EH (cell line): ENCODE data around the gene CDH23.

Source experiments
- DNase-seq: peaks from one replicate; pipeline ENCODE4 v3.0.0-alpha.2; 2015; ENCODE audit warnings: low read depth

CDH23 gene

DNA sequence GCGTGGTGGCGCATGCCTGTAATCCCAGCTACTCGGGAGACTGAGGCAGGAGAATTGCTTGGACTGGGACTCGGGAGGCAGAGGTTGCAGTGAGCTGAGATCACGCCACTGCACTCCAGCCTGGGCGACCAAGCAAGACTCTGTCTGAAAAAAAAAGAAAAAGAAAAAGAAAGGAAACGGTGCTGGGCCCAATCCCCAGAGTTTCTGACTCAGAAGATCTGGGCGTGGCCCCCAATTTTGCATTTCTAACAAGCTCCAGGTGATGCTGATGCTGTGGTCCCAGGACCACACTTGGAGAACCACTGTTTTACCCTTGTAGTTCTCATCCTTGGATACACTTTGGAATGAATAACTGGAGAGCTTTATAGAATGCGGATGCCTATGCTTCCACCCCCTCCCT lies 243.9 kb downstream of the CDH23 start:
- DNase-seq = no peak

DNA sequence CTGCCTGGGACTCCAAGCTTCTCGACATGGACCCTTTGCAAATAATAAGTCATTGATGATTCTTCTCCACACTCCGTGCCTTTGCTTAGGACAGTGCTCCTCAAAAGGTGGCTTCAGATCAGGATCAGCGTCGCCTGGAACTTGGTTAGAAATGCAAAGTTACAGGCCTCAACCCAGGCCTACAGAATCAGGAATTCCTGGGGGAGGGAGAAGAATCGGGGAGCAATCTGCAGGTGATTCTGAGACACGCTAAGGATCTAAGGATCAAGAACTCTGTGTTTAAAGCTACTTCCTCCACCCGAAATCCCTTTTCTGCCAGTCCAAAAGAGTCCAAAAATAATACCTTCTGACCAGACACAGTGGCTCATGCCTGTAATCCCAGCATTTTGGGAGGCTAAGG lies 244.7 kb downstream of the CDH23 start:
- DNase-seq = no peak

DNA sequence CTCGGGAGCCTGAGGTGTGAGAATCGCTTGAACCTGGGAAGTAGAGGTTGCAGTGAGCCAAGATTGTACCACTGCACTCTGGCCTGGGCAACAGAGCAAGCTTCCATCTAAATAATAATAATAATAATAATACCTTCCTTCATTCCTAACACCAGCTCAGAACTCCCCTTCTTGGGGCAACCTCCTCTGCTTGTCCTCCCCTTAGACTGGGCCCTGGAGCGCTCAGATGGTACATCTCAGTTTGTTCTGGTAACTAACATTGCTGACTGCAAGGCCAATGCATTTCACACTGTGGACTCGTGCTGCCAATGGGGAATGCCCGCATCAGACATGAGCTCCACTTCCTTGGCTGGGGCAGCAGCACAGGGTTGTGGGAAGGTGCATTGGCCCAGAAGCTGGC lies 245.3 kb downstream of the CDH23 start:
- DNase-seq = no peak

DNA sequence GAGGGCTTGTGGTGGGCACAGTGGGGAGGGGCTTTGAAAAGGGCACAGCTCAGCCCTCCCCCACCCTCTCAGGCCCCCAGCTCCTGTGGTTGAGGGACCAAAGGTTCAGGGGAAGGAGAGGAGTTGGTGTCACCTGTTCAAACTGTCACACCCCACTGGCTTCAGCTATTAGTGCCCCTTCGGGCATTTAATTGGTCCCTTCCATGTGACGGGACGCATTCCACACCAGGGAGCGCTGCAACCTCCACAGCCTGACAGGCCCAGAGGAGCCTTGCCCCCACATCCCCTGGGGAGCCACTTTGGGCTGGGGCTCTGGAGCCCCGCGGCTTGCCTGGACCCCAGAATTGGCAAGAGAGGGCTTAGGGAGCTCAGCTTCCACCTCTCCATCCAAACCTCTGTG lies 247.2 kb downstream of the CDH23 start:
- no peak for DNase-seq

DNA sequence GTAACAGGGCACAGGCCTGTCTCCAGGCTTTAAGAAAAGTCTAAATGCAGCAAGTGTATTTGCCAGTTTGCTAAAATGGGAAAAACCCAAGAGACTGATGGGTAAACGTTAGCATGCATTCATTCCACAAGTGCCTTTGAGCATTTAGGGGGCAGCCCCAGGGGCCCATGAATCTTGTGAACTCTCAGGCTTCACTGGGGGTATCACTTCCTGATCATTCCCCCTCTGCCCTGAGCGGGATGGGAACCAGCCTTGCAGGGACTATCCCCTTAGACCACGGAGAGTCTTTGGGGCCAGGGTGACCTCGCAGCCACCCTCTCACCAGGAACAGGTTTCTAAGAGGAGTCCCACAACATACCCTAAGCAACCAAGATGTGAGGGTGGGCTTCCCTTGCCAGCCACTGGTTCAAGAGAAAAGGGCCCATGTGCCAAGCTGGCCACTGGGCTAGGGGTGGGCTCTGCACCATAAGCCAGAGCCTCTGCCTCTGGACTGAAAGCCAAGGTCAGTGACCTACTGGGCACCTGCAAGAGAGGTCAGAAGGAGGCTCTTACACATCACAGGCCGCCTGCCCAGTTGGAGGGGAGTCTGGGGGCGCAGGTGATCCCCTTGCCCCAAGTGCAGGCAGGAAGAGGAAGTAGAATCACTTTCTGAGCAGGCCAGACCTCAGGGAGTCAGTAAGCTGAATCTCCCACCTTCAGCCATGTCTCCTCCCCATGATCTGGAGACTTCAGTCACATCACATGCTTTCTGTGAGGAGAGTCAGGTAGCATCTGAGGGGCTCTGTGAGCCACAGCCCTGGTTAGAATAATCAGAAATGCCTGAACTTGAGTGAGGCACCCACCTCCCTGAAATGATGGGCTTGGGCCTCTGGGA lies 247.8 kb downstream of the CDH23 start:
- DNase-seq = no peak

DNA sequence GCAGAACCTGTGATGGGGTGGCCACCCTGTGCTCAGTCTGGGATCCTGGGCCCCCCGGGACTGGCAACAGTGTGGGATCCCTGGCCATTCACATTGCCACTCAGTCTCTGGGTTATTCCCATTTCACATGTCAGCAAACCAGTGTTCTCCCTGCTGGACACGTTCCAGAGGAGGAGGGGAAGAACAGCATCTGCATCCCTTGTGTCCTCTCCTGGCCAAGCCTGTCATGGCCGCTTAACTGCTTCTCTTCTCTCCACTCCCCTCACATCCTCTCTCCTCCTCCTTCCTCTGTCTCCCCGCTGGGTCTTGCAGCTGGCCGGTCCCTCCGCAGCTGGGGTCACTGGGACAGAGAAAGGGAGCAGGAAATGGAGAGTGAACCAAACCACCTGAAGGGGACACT lies 248.5 kb downstream of the CDH23 start:
- DNase-seq = no peak

DNA sequence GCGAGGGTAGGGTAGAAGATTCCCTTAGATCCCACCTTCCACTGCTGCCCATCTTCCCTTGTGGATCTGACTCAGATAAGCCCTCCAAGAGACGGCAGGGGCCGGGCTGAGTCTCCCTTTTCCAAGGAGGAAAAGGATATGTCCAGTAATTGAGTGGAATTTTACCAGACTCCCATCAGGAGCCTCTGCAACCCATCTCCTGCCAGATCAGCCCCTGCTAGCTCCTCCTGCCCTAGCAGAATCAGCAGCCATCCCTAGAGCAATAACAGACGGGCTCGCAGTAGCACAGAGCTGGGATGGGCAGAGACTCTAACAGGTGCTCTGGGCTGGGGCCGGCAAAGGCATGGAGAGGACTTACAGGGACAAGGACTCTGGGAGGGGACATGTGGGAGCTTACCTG lies 249.3 kb downstream of the CDH23 start:
- no peak for DNase-seq

DNA sequence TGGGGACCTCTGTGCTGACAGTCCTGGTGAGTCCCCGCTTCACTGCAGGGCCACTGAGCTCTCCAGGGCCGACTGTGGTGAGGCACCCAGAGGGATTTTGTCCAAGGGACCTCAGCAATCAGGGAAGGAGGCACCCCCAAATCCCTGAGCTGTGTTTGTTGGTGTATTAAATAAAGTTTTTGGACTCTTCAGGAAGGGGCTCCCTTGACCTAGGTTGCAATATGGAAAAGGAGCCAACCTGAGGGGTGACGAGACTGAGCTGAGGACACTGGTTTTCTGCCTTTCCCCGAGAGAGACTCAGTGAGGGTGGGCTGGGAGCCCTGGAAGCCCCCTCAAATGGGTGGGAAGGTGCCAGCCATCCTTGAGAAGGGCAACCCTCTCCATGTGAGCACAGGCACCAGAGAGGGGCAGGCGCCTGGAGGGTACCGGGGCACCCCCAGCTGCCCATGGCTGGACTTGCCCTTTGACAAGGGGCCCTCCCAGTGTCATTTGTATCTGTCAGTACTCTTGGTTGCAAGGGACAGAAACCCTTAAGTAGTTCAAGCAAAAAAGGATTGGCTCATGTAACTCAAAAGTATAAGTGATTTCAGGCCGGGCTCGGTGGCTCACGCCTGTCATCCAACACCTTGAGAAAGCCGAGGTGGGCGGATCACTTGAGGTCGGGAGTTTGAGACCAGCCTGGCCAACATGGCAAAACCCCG lies 250.0 kb downstream of the CDH23 start:
- DNase-seq = no peak

DNA sequence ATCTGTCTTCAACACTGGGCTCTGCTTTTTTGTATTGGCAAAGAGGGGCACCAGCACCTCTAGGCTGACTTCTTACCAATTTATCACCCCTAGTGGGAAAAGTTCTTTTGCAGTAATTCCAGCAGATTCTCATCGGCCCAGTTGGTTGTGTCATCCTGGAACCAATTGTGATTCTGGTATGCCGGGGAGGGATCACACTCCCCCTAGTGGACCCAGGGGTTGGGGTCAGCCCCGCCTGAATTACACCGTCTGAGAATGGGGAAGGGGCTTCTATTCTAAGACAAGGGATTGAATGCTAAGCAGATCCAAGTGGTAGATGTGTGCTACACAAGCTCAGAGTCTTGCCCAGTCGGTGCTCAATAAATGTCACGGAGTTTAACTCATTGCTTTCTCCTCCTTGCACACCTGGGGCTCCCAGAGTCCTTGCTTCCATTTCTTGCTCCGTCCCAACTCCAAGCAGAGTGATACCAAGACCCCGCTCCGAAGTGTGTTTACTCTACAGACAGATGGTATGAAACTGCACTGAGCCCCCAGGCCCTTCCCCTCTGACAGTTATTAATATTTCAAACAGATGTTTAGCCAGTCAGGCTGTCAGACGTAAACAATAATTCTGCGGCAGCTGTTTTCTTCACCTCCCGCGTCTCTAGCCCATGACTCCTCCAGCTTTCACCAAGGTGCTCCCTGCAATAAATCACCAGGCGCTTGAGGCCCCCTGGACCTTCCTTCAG lies 251.0 kb downstream of the CDH23 start:
- DNase-seq = peak; percentile 6

DNA sequence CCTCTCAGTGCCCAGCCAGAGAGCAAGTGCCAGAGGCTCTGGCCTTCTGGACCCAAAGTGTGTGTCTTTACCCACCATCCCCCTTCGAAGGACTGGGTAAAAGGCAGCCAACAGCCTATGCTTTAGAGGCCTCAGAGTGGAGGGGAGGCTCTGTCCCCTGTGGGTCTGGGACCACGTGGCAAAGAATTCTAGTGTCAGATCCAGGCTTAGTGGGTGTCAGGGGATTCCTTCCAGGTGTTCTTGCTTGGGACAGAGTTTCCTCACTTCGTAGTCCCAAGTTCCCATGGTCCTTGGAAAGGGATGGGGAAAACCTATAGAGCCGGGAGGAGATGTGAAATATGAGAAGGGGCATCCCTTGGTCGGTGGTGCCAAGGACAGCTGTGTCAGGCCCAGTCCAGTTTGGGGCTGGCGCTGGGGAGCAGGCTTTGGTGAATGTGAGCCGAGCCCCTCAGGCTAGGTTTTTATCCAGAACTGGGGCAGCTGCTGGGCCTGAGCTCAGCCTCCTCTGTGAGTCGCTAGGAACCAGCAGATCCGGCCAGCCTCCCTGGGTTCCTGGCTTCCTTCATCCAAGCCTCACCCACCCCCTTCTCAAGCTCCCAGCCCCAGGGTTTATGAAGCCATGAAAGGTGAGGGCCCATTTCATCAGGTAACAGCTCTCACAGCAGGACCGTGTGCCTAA lies 251.7 kb downstream of the CDH23 start:
- DNase-seq = no peak

DNA sequence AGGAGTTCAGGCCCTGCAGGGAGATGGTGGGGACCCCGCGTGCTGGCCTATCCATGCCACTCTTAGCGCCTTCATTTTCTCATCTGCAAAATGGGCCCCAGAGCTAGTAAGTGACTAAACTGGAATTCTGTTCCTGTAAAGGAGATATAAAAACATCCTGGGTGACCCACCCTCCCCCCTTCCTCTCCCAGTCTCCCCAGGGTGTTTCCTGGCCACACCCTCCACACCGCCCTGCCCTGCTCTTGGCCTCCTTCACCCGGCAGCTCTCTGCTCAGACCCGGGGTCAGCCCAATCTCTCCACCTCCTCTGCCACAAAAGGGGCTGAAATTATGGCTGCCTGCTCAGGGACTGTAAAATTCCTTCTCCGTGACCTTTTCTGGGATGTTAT lies 252.2 kb downstream of the CDH23 start:
- DNase-seq = no peak

DNA sequence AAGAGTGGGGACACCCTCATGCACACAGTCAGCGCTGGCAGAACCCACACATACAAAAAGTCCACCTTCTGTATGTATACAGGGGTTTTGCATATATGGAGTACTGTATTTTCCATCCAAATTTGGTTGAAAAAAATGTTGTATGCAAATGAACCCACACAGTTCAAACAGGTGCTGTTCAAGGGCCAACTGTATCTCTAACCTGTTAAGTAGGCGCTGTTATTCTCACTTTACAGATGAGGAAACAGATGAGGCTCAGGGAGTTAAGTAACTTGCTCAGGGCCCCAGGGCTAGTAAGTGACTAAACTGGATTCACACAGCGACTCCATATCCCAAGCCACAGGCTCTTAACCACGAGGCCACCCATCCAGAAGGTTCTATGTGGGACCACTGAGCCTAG lies 252.9 kb downstream of the CDH23 start:
- no peak for DNase-seq

DNA sequence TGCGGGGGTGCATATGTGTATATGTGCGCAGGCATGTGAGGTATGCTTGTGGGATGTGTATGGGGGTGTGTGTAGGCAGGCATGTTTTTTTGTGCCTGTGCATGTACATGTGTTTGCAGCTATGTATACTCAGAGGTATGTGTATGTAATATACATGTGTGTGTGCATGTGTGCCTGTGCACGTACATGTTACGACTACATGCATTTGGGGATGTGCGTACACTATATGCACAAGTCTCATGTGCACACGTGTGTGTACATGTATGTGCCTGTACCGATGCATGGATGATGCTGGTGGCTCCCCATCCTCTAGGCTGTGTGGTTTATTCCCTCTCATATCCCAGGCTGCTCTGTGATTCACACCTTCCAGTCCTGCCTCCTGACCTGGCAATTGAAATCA lies 253.7 kb downstream of the CDH23 start:
- no peak for DNase-seq

DNA sequence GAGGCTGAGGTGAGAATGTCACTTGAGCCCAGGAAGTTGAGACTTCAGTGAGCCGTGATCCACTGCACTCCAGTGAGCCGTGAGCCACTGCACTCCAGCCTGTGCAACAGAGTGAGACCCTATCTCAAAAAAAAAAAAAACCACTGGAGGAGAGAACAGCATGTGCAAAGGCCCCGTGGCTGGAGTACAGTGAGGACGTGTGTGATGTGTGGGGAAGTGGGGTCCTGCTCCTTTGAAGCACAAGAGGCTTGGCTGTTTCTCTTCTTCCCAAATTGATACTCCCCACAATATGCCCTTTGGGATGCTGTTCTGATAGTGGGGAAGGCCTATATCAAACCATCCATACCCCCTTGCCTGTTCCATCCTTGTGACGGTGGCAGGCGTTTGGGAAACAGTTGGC lies 254.7 kb downstream of the CDH23 start:
- DNase-seq = no peak

DNA sequence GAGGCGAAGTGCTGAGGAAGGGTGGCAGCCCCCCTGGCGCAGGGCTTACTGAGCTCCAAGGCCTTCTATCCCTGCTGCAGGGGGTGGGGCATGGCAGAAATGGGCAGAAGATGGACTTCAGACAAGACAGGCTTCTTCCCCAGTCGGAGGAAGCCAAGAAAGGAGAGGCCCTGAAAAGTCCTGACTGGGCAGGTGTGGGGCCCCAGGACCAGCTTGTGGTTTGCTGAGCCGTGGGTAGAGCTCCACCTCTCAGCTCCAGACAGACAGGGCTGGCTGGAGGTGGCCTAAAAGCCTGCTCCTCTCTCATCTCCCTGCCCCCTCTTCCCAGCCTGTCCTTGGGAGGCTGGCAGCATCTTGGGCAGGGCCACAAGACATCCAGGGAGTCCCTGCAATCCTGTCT lies 255.2 kb downstream of the CDH23 start:
- DNase-seq = no peak

DNA sequence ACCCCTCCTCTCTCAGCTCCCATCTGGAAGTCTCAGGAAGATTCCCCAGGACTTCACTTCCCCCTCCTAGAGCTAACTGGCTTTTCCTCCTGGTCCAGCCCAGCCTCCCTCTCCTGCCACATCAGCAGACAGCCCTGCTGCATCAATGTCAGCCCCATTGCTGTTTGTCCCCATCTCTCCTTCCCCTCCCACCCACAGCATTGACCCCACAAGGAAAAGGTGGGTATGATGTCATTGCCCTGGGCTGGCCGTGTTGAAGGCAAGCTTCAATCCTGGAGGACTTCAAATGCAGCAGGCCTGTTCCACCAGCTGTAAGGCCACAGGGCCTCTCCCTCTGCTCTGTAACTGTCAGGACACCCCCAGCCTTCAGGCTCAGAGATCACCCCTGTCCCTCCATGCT lies 256.3 kb downstream of the CDH23 start:
- DNase-seq = no peak

DNA sequence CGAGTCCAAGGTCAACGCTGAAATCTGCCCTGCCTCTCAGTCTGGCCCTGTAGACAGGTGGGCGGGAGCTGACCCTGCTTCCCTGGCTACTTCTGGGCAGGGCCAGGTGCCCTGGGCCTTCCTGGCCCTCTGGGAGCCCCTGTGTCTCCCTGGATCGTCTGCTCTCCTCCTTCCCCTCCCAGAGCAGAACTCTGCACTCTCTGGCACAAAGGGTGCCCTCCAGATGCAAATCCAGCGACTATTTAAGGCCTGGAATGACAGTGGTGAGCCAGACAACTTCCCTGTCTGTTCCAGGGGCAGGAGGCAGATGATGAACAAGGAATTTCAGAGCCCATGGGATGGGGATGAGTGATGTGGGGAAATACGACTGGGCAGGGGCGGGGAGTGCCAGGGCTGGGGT lies 259.5 kb downstream of the CDH23 start:
- no peak for DNase-seq

DNA sequence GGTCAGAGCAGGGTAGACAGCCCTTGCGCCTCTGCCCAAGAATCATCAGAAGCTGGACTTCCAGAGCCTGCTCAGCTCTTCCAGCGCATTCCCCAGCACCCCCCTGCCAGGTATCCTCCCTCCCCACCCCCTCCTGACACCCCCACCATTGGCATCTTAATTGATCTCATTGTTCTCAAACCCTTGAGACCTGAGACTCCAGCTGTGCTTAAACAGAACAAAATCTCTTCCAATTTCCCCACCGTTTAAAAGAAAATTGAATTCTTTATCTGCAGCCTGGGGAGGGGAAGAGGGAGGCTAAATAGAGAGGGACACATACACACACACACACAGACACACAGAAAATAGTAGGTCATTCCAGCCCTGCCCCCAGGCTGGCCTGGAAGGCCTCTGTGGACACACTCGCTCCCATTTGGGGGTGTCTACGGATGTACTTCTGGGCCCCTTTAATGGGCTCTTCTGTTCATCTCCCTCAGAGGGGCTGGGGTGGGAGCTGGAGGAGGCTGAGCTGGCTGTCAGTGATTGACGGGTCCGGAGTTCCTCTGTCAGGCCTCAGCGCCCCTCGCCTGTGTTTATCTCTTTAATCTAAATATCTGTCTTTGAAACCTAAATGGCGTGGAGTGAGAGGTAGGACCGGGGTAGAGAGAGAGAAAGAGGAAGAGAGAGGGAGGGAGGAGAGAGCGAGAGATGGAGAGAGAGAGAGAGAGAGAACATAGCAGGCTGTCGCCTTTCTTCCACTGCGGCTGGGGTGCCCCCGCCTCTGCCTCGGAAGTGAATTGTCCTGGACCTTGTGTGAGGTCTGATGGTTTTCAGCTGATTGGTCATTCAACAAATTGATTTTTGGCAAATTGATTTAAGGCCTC lies 261.1 kb downstream of the CDH23 start:
- no peak for DNase-seq

DNA sequence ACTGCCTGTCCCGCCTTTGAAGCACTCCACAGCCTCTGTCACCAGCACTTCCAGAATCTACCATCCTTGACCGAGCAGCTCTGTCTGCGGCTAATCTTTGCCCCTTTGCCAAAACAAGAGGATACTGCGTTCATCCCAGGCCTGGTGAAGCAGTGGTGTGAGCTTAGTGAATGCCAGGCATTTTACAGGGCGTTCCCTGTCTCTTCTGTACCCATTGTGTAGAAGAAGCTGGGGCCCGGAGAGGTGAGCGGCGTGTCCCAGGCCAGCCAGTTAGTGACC lies 261.7 kb downstream of the CDH23 start:
- no peak for DNase-seq

DNA sequence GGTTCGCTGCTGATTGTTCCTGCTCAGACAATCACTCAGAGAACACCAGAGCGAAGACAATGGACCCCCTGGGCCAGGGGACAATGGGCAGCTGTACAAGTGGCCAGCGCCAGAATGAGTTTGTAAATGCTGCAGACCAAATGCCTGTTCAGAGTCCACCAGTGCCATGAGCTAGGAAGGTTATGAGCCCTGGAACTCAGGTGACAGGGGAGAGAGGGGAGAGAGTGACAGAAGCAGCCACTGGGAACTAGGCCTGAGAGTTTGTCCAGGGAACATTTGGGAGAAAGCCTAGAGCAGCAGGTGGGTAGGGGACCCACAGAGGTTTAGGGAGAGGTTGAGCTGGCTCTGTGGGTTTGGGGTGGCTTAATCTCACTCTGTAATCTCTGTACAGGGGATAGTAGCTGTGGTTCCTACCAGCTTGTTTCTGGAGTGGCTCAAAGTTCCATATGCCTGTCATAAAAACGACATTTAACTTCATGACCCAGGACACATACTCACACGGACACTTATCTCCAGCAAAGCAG lies 262.5 kb downstream of the CDH23 start:
- no peak for DNase-seq

DNA sequence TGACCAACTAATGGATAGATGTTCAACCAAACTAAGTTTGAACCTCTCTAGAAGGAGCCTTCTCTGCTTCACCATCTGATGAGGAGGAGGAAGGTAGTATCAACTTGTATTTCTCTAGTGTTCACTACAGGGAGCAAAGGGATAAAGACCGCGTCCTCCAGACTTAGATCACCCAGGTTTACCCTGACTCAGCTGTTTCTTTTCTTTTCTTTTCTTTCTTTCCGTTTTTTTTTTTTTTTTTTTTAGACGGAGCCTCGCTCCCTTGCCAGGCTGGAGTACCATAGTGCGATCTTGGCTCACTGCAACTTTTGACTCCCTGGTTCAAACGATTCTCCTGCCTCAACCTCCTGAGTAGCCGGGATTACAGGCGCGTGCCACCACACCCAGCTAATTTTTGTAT lies 263.0 kb downstream of the CDH23 start:
- no peak for DNase-seq

DNA sequence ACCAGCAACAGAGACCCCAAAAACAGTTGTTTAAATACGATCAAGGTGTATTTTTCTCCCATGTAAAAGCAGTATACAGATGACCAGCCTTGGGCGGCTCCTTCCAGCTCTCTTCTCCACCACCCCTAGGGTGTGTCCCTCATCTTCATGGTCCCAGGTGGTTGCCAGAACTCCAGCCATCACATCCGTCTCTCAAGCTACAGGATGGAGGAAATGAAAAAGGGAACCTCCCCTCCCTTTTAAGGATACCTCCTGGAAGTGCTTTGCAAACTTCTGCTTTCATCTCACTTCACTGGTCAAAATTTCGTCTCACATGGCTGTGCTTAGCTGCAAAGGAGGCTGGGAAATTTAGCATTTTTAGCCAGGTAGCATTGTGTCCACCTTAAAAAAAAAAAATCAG lies 263.6 kb downstream of the CDH23 start:
- DNase-seq = no peak
